Activated B cell treated with CpG ODN at 0.5 μM for 24 hours (primary cell): ENCODE measurements around the gene B4GALNT4. TPM values are rescaled to one million over a fixed set of nuclear protein-coding genes. Genes with fewer than 3 reads are reported as not detected.
A peak's percentile ranks its signal among the peaks of the same experiment; 100 is the strongest.

Experiments used
- ATAC-seq: fragments of 200-7000 bp; cut with Tn5 transposase; one replicate; pipeline ENCODE4 v1.10.0; 2021; ENCODE audit warnings: low read depth, mild to moderate bottlenecking, moderate library complexity
- CTCF ChIA-PET: fragments of 350-600 bp; sonication (Branson Sonifier 250); formaldehyde crosslinking; loops from one replicate; lab custom pipeline; 2021; ENCODE audit warnings: antibody characterized with exemption; lab: Charles Lee
- POLR2A ChIA-PET: fragments of 350-600 bp; sonication (Branson Sonifier 250); formaldehyde crosslinking; loops from one replicate; lab custom pipeline; 2021; ENCODE audit warnings: antibody characterized with exemption; lab: Charles Lee
- DNase-seq: peaks from one replicate; pipeline ENCODE4 v3.0.0; 2022
- H3K27ac Mint-ChIP-seq: one replicate; pipeline ENCODE4 v1.8.0; 2020; ENCODE audit warnings: mixed read lengths
- H3K27me3 Mint-ChIP-seq: one replicate; pipeline ENCODE4 v1.8.0; 2021; ENCODE audit warnings: mixed read lengths
- H3K36me3 Mint-ChIP-seq: one replicate; pipeline ENCODE4 v1.8.0; 2021; ENCODE audit warnings: low read depth, mixed read lengths
- H3K4me1 Mint-ChIP-seq: one replicate; pipeline ENCODE4 v1.8.0; 2021; ENCODE audit warnings: mixed read lengths
- H3K4me3 Mint-ChIP-seq: one replicate; pipeline ENCODE4 v1.8.0; 2020; ENCODE audit warnings: mild to moderate bottlenecking, mixed read lengths
- H3K9me3 Mint-ChIP-seq: one replicate; pipeline ENCODE4 v1.8.0; 2020; ENCODE audit warnings: mixed read lengths
- CTCF ChIP-seq: fragments of 200-600 bp; IDR thresholded peaks from one replicate; pipeline ENCODE4 v1.8.0; 2022; ENCODE audit warnings: antibody characterized with exemption, mild to moderate bottlenecking
- intact Hi-C: fragments of 100-400 bp; cut with micrococcal nuclease; formaldehyde crosslinking; loops from one replicate; pipeline ENCODE4 v1.15.1; 2024
- total RNA-seq: library from RNA; stranded (reverse); gene quantifications from 2 replicates; pipeline ENCODE4 v1.2.3, GENCODE V29; 2022

B4GALNT4 gene
- total RNA-seq, 1 donor from 2014 or later, result not detected

- Mint-ChIP-seq H3K9me3 (no peaks in the 10 kb centered on the region), H3K4me3 (peak overlapping the region; percentile 78), H3K27ac (no peak overlapping the region), H3K36me3 (no peaks in the 10 kb centered on the region), H3K4me1 (peaks cover 12% of the 10 kb centered on the region), H3K27me3 (peaks cover 34% of the 10 kb centered on the region)
- ChIA-PET CTCF (no interaction called here), POLR2A (interaction anchor here (1.2 kb wide), 1 partner anchor 131 kb away, joined by 4 read pairs; no protein-coding TSS in a partner anchor)
- TF ChIP-seq CTCF, result no peak
- no peak for DNase-seq
- intact Hi-C loops, result no loop called here
- no peak for ATAC-seq
Observed at GRCh38 chr11:368414-369335, 624 bp upstream of the B4GALNT4 start.

- peaks cover 29% of the 10 kb centered on the region for H3K27me3 Mint-ChIP-seq
- no peaks in the 10 kb centered on the region for H3K36me3 Mint-ChIP-seq
- intact Hi-C loops, result no loop called here
- no peak overlapping the region for H3K27ac Mint-ChIP-seq
- peak overlapping the region; percentile 60 for H3K4me3 Mint-ChIP-seq
- DNase-seq (no peak), ATAC-seq (no peak)
- ChIA-PET POLR2A (no interaction called here), CTCF (no interaction called here)
- H3K4me1 Mint-ChIP-seq, result peaks cover 12% of the 10 kb centered on the region
- no peak for TF ChIP-seq CTCF
- H3K9me3 Mint-ChIP-seq, result no peaks in the 10 kb centered on the region
Observed at GRCh38 chr11:370070-370941, 1.0 kb downstream of the B4GALNT4 start.

- DNase-seq (no peak), ATAC-seq (no peak)
- CTCF ChIA-PET, result interaction anchor here (0.7 kb wide), 1 partner anchor 26 kb away, joined by 3 read pairs; no protein-coding TSS in a partner anchor
- Mint-ChIP-seq H3K4me1 (peaks cover 12% of the 10 kb centered on the region), H3K4me3 (no peak overlapping the region), H3K36me3 (no peaks in the 10 kb centered on the region), H3K27me3 (peaks cover 29% of the 10 kb centered on the region), H3K27ac (no peak overlapping the region), H3K9me3 (no peaks in the 10 kb centered on the region)
- intact Hi-C loops, result no loop called here
- no peak for TF ChIP-seq CTCF
- POLR2A ChIA-PET, result no interaction called here
Observed at GRCh38 chr11:371051-371450, 1.8 kb downstream of the B4GALNT4 start.

GRCh38 chr11:371716-372590 is 2.7 kb downstream of the B4GALNT4 start:
- Mint-ChIP-seq H3K9me3 (no peaks in the 10 kb centered on the region), H3K27me3 (peaks cover 26% of the 10 kb centered on the region), H3K27ac (no peak overlapping the region), H3K4me1 (peaks cover 12% of the 10 kb centered on the region), H3K36me3 (no peaks in the 10 kb centered on the region), H3K4me3 (no peak overlapping the region)
- ATAC-seq (no peak), DNase-seq (no peak)
- ChIA-PET CTCF (no interaction called here), POLR2A (no interaction called here)
- intact Hi-C loops, result no loop called here
- TF ChIP-seq CTCF, result no peak
